Mesothelial cell of epicardium (in vitro differentiated cells): Measurements from ENCODE around the gene ZIC5. TPM values are rescaled to one million over a fixed set of nuclear protein-coding genes. Genes with fewer than 3 reads are reported as not detected.
"Not testable (repeated sequence)": the region's sequence is repeated elsewhere in the genome, so short reads cannot be mapped to it uniquely, and the experiment has no call there.

Source experiments
- DNase-seq, 2 experiments: peaks; one replicate each; pipeline ENCODE4 v3.0.0; 2021; ENCODE audit warnings: low spot score in 2 of 2; ENCODE audit not compliant: unreplicated experiment in 2 of 2
- H3K27ac Mint-ChIP-seq: 2 replicates; pipeline ENCODE4 v1.8.0; 2021; ENCODE audit warnings: mixed read lengths
- H3K27me3 Mint-ChIP-seq: 2 replicates; pipeline ENCODE4 v1.8.0; 2021; ENCODE audit warnings: low read depth, mixed read lengths
- H3K36me3 Mint-ChIP-seq: 2 replicates; pipeline ENCODE4 v1.8.0; 2021; ENCODE audit warnings: mixed read lengths
- H3K4me1 Mint-ChIP-seq: 2 replicates; pipeline ENCODE4 v1.8.0; 2021; ENCODE audit warnings: mixed read lengths
- H3K4me3 Mint-ChIP-seq: 2 replicates; pipeline ENCODE4 v1.8.0; 2021; ENCODE audit warnings: mild to moderate bottlenecking, moderate library complexity, mixed read lengths
- H3K9me3 Mint-ChIP-seq: 2 replicates; pipeline ENCODE4 v1.8.0; 2021; ENCODE audit warnings: mixed read lengths
- CTCF ChIP-seq: fragments of 200-600 bp; sonication (generic); IDR thresholded peaks from one replicate; pipeline ENCODE4 v1.5.0; 2021; ENCODE audit warnings: antibody characterized with exemption; ENCODE audit not compliant: unreplicated experiment
- total RNA-seq: library from RNA; stranded (reverse); gene quantifications from 3 replicates; pipeline ENCODE4 v1.2.1, GENCODE V29; 2021

Gene ZIC5
- total RNA-seq, 1 donor from 2014 or later: not detected

- peaks cover 15% of the 10 kb centered on the region for H3K4me1 Mint-ChIP-seq
Observed at GRCh38 chr13:99948907-99949678, 22.5 kb downstream of the ZIC5 start.

DNA sequence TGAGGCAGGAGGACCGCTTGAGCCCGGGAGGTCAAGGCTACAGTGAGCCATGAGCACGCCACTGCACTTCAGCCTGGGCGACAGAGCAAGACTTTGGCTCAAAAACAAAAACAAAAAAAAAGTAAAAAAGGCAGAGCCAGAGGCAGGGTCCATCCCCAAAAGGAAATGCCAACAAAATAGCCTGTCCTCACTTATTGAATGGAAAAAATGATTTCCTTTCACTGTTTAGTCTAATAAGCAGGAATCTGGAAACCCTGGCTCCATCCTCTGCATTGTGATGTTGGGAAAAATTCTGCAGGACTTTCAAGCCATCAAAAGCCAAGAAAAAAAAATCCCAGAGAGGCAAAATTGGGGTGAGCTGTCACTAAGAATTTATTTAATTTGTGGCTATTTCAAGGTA, 23.2 kb downstream of the ZIC5 start:
- Mint-ChIP-seq H3K27me3 (peaks cover 82% of the 10 kb centered on the region), H3K36me3 (no peaks in the 10 kb centered on the region), H3K4me3 (no peak overlapping the region), H3K9me3 (no peaks in the 10 kb centered on the region), H3K27ac (no peak overlapping the region), H3K4me1 (peaks cover 15% of the 10 kb centered on the region)
- no peak for DNase-seq
- TF ChIP-seq CTCF: no peak

More at GRCh38 chr13:99948907-99949678, 22.5 kb downstream of the ZIC5 start:
- H3K27ac Mint-ChIP-seq: no peak overlapping the region
- no peak overlapping the region for H3K4me3 Mint-ChIP-seq
- no peaks in the 10 kb centered on the region for H3K9me3 Mint-ChIP-seq
- TF ChIP-seq CTCF: no peak
- no peak for DNase-seq
- H3K36me3 Mint-ChIP-seq: no peaks in the 10 kb centered on the region
- H3K27me3 Mint-ChIP-seq: peaks cover 84% of the 10 kb centered on the region

GRCh38 chr13:99947666-99948065, 23.9 kb downstream of the ZIC5 start:
- no peak overlapping the region for H3K27ac Mint-ChIP-seq
- no peak for TF ChIP-seq CTCF
- H3K4me3 Mint-ChIP-seq: no peak overlapping the region
- H3K4me1 Mint-ChIP-seq: peaks cover 15% of the 10 kb centered on the region
- no peaks in the 10 kb centered on the region for H3K9me3 Mint-ChIP-seq
- no peaks in the 10 kb centered on the region for H3K36me3 Mint-ChIP-seq
- DNase-seq: no peak
- H3K27me3 Mint-ChIP-seq: peaks cover 74% of the 10 kb centered on the region

DNA sequence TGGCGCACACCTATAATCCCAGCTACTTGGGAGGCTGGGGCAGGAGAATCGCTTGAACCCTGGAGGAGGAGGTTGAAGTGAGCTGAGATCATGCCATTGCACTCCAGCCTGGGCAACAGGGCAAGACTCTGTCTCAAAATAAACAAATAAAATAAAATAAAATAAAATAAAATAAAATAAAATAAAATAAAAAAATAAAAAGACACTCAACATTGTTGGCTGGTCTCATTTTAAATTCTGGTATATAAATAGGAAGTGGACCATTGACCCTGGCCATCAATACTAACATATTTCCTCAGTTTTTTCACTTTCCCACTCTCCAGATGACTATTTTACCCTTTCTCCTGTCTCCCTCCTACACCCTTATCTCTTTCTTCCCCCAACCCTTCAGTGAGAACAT, 26.1 kb downstream of the ZIC5 start:
- not testable (repeated sequence) for DNase-seq, H3K27ac Mint-ChIP-seq, H3K36me3 Mint-ChIP-seq, H3K9me3 Mint-ChIP-seq, H3K4me3 Mint-ChIP-seq
- H3K27me3 Mint-ChIP-seq: peaks cover 65% of the 10 kb centered on the region
- H3K4me1 Mint-ChIP-seq: peaks cover 14% of the 10 kb centered on the region

DNA sequence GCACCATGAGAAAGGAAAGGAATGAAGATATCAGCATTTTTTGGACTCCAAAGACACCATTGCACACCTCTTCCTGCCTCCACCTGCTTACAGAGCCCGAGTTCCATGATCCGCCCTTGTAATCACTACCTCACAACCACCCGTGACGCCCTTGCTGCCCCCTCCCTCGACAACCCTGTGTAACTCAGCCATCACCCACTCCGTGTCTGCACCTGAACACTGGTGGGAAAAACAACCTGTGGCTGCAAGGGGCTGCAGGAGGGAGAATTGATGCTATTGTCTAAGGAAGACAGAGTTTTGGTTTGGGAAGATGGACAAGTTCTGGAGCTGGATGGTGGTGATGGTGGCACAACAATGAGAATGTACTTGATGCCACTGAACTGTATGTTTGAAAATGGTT, 27.0 kb downstream of the ZIC5 start:
- Mint-ChIP-seq H3K27ac (no peak overlapping the region), H3K36me3 (no peaks in the 10 kb centered on the region), H3K27me3 (peaks cover 59% of the 10 kb centered on the region), H3K4me1 (peaks cover 6% of the 10 kb centered on the region), H3K9me3 (no peaks in the 10 kb centered on the region), H3K4me3 (no peak overlapping the region)
- TF ChIP-seq CTCF: no peak
- DNase-seq: no peak

GRCh38 chr13:99944102-99944501, 27.5 kb downstream of the ZIC5 start:
- H3K27ac Mint-ChIP-seq: no peak overlapping the region
- no peak overlapping the region for H3K4me3 Mint-ChIP-seq

More at GRCh38 chr13:99944102-99944501, 27.5 kb downstream of the ZIC5 start:
- Mint-ChIP-seq H3K4me1 (peaks cover under 1% of the 10 kb centered on the region), H3K9me3 (no peaks in the 10 kb centered on the region), H3K36me3 (no peaks in the 10 kb centered on the region), H3K27me3 (peaks cover 58% of the 10 kb centered on the region)
- no peak for DNase-seq
- TF ChIP-seq CTCF: no peak
